WTC11 (cell line): ENCODE measurements around the gene CRAMP1. TPM values are rescaled to one million over a fixed set of nuclear protein-coding genes. Genes with fewer than 3 reads are reported as not detected.

Experiments
- ATAC-seq: fragments of 200-7000 bp; cut with Tn5 transposase; 2 replicates; pipeline ENCODE4 v1.10.0; 2021; ENCODE audit warnings: mild to moderate bottlenecking, moderate library complexity
- CTCF ChIA-PET: fragments of 300-600 bp; sonication (Branson Sonifier 250); formaldehyde crosslinking; loops from one replicate; lab custom pipeline; 2021; ENCODE audit warnings: antibody characterized with exemption; lab: Charles Lee
- POLR2A ChIA-PET: fragments of 350-600 bp; sonication (Branson Sonifier 250); formaldehyde crosslinking; loops from one replicate; lab custom pipeline; 2021; ENCODE audit warnings: antibody characterized with exemption; lab: Charles Lee
- DNase-seq: peaks from one replicate; pipeline ENCODE4 v3.0.0; 2021; ENCODE audit warnings: low spot score
- H3K27ac Mint-ChIP-seq: 2 replicates; pipeline ENCODE4 v1.8.0; 2021; ENCODE audit warnings: mixed read lengths
- H3K27me3 Mint-ChIP-seq: 2 replicates; pipeline ENCODE4 v1.8.0; 2021; ENCODE audit warnings: low read depth, mild to moderate bottlenecking, moderate library complexity, mixed read lengths
- H3K36me3 Mint-ChIP-seq: 2 replicates; pipeline ENCODE4 v1.8.0; 2021; ENCODE audit warnings: mixed read lengths
- H3K4me1 Mint-ChIP-seq: 2 replicates; pipeline ENCODE4 v1.8.0; 2022; ENCODE audit warnings: mixed read lengths
- H3K4me3 Mint-ChIP-seq: 2 replicates; pipeline ENCODE4 v1.8.0; 2021; ENCODE audit warnings: mild to moderate bottlenecking, moderate library complexity, mixed read lengths
- H3K9me3 Mint-ChIP-seq: 2 replicates; pipeline ENCODE4 v1.8.0; 2021; ENCODE audit warnings: mixed read lengths
- ATF6 ChIP-seq: sonication (generic); formaldehyde crosslinking; IDR thresholded peaks from 2 replicates; pipeline ENCODE4 v1.8.1; 2023; ENCODE audit warnings: mild to moderate bottlenecking, missing genetic modification reagents
- CDX4 ChIP-seq: fragments of 250-450 bp; sonication (Bioruptor Pico); IDR thresholded peaks from 2 replicates; pipeline ENCODE4 v1.9.0; 2021; ENCODE audit warnings: moderate library complexity, mild to moderate bottlenecking, inconsistent platforms, borderline replicate concordance
- E2F1 ChIP-seq: sonication (generic); formaldehyde crosslinking; IDR thresholded peaks from 2 replicates; pipeline ENCODE4 v1.8.0; 2022; ENCODE audit warnings: mild to moderate bottlenecking, missing genetic modification reagents
- ETV6 ChIP-seq: sonication (generic); formaldehyde crosslinking; IDR thresholded peaks from 2 replicates; pipeline ENCODE4 v1.8.1; 2022; ENCODE audit warnings: mild to moderate bottlenecking, missing genetic modification reagents
- FOXJ3 ChIP-seq: sonication (generic); formaldehyde crosslinking; IDR thresholded peaks from 2 replicates; pipeline ENCODE4 v1.9.0; 2021; ENCODE audit warnings: missing genetic modification reagents, mild to moderate bottlenecking, borderline replicate concordance
- GABPB1 ChIP-seq: sonication (generic); formaldehyde crosslinking; IDR thresholded peaks from 2 replicates; pipeline ENCODE4 v1.8.1; 2023; ENCODE audit warnings: mild to moderate bottlenecking, missing genetic modification reagents
- IRF2 ChIP-seq: sonication (generic); formaldehyde crosslinking; IDR thresholded peaks from 2 replicates; pipeline ENCODE4 v1.8.0; 2022; ENCODE audit warnings: low read depth, missing genetic modification reagents, borderline replicate concordance
- JUN ChIP-seq: sonication (generic); formaldehyde crosslinking; IDR thresholded peaks from 2 replicates; pipeline ENCODE4 v1.8.0; 2023; ENCODE audit warnings: mild to moderate bottlenecking, missing genetic modification reagents
- MLX ChIP-seq: sonication (generic); formaldehyde crosslinking; IDR thresholded peaks from 2 replicates; pipeline ENCODE4 v1.8.1; 2023; ENCODE audit warnings: mild to moderate bottlenecking, missing genetic modification reagents, moderate library complexity
- NR2C2 ChIP-seq: sonication (generic); formaldehyde crosslinking; IDR thresholded peaks from 2 replicates; pipeline ENCODE4 v1.8.0; 2022; ENCODE audit warnings: mild to moderate bottlenecking, missing genetic modification reagents
- PRDM15 ChIP-seq: sonication (generic); formaldehyde crosslinking; IDR thresholded peaks from 2 replicates; pipeline ENCODE4 v1.8.0; 2022; ENCODE audit warnings: missing genetic modification reagents
- RELA ChIP-seq: sonication (generic); formaldehyde crosslinking; IDR thresholded peaks from 2 replicates; pipeline ENCODE4 v1.8.1; 2022; ENCODE audit warnings: missing genetic modification reagents, mild to moderate bottlenecking, borderline replicate concordance
- TEAD1 ChIP-seq: sonication (generic); formaldehyde crosslinking; IDR thresholded peaks from 2 replicates; pipeline ENCODE4 v1.8.0; 2022; ENCODE audit warnings: mild to moderate bottlenecking, missing genetic modification reagents
- USF1 ChIP-seq: sonication (generic); formaldehyde crosslinking; IDR thresholded peaks from 2 replicates; pipeline ENCODE4 v1.8.0; 2022; ENCODE audit warnings: mild to moderate bottlenecking, missing genetic modification reagents
- ZNF121 ChIP-seq: sonication (generic); formaldehyde crosslinking; IDR thresholded peaks from 2 replicates; pipeline ENCODE4 v1.8.0; 2023; ENCODE audit warnings: missing genetic modification reagents
- ZNF219 ChIP-seq: sonication (generic); formaldehyde crosslinking; IDR thresholded peaks from 2 replicates; pipeline ENCODE4 v1.8.0; 2023; ENCODE audit warnings: missing genetic modification reagents, mild to moderate bottlenecking, borderline replicate concordance
- ZSCAN18 ChIP-seq: fragments of 250-450 bp; sonication (Bioruptor Pico); IDR thresholded peaks from 2 replicates; pipeline ENCODE4 v2.1.2; 2022; ENCODE audit warnings: mild to moderate bottlenecking, moderate library complexity
- total RNA-seq: library from RNA; stranded (reverse); gene quantifications from 3 replicates; pipeline ENCODE4 v1.2.3, GENCODE V29; 2021

CRAMP1 gene
- total RNA-seq, 1 experiment from 2014 or later: 27.4 TPM

- DNase-seq: no peak
- no peak overlapping the region for H3K27ac Mint-ChIP-seq
- no peak for ATAC-seq
- ChIA-PET CTCF (no interaction called here), POLR2A (no interaction called here)
- H3K4me3 Mint-ChIP-seq: no peak overlapping the region
- no peaks in the 10 kb centered on the region for H3K27me3 Mint-ChIP-seq
- H3K4me1 Mint-ChIP-seq: no peaks in the 10 kb centered on the region
- peaks cover 48% of the 10 kb centered on the region for H3K36me3 Mint-ChIP-seq
- TF ChIP-seq NR2C2 (CRISPR knock-in tag) (no peak), CDX4 (CRISPR knock-in tag) (no peak), ATF6 (CRISPR knock-in tag) (no peak), USF1 (CRISPR knock-in tag) (no peak), ZNF121 (CRISPR knock-in tag) (no peak), E2F1 (CRISPR knock-in tag) (no peak), JUN (CRISPR knock-in tag) (no peak), MLX (CRISPR knock-in tag) (no peak), ETV6 (CRISPR knock-in tag) (no peak), IRF2 (CRISPR knock-in tag) (no peak), GABPB1 (CRISPR knock-in tag) (no peak), RELA (CRISPR knock-in tag) (no peak), FOXJ3 (CRISPR knock-in tag) (no peak), TEAD1 (CRISPR knock-in tag) (no peak), ZNF219 (CRISPR knock-in tag) (no peak), PRDM15 (CRISPR knock-in tag) (no peak), ZSCAN18 (no peak)
- H3K9me3 Mint-ChIP-seq: no peaks in the 10 kb centered on the region
Measured at GRCh38 chr16:1639860-1640259, 27.7 kb downstream of the CRAMP1 start.
